CD4-positive, alpha-beta T cell (primary cell): Measurements from ENCODE around the gene LURAP1L. TPM values are rescaled to one million over a fixed set of nuclear protein-coding genes. Genes with fewer than 3 reads are reported as not detected.

Experiments used
- ATAC-seq: fragments of 200-7000 bp; cut with Tn5 transposase; one replicate; pipeline ENCODE4 v1.10.0; 2022; ENCODE audit warnings: mild to moderate bottlenecking; ENCODE audit not compliant: poor library complexity
- CTCF ChIA-PET: fragments of 350-600 bp; sonication (Branson Sonifier 250); formaldehyde crosslinking; loops from one replicate; lab custom pipeline; 2021; ENCODE audit warnings: antibody characterized with exemption, inconsistent platforms; lab: Charles Lee
- POLR2A ChIA-PET: fragments of 350-600 bp; sonication (Branson Sonifier 250); formaldehyde crosslinking; loops from one replicate; lab custom pipeline; 2021; ENCODE audit warnings: antibody characterized with exemption, inconsistent platforms; lab: Charles Lee
- DNase-seq, 14 experiments: peaks; one replicate each; pipeline ENCODE4 v3.0.0-alpha.2; 2013 to 2020; ENCODE audit warnings: mixed read lengths in 2 of 14
- H3K27ac ChIP-seq, 2 donors: one replicate each; pipeline versions ENCODE4 v1.5.1 to v1.7.0; 2013; ENCODE audit warnings: low read length in 2 of 2, low read depth in 1 of 2, mild to moderate bottlenecking in 1 of 2
- H3K27me3 ChIP-seq, 2 experiments: 1 replicate in 1 of 2; 2 replicates in 1 of 2; pipeline versions ENCODE4 v1.6.1 to v1.7.0; 2013; ENCODE audit warnings: low read length in 2 of 2, control low read depth in 1 of 2, mild to moderate bottlenecking in 1 of 2, moderate library complexity in 1 of 2; ENCODE audit not compliant: insufficient read depth in 2 of 2, control insufficient read depth in 1 of 2
- H3K36me3 ChIP-seq: one replicate; pipeline ENCODE4 v1.6.1; 2013; ENCODE audit warnings: low read length, control low read depth; ENCODE audit not compliant: insufficient read depth
- H3K4me1 ChIP-seq: one replicate; pipeline ENCODE4 v1.6.1; 2013; ENCODE audit warnings: low read length, control low read depth; ENCODE audit not compliant: insufficient read depth
- H3K4me3 ChIP-seq: one replicate; pipeline ENCODE4 v1.5.1; 2013; ENCODE audit warnings: mild to moderate bottlenecking, low read length, moderate library complexity
- H3K9me3 ChIP-seq, 2 experiments: 1 replicate in 1 of 2; 2 replicates in 1 of 2; pipeline versions ENCODE4 v1.6.1 to v1.7.0; 2013; ENCODE audit warnings: low read length in 2 of 2, mild to moderate bottlenecking in 2 of 2, control low read depth in 1 of 2, moderate library complexity in 1 of 2; ENCODE audit not compliant: control insufficient read depth in 1 of 2, insufficient read depth in 1 of 2
- H3K27ac Mint-ChIP-seq: one replicate; pipeline ENCODE4 v1.8.0; 2020; ENCODE audit warnings: mixed read lengths
- H3K27me3 Mint-ChIP-seq: one replicate; pipeline ENCODE4 v1.8.0; 2021; ENCODE audit warnings: mixed read lengths
- H3K36me3 Mint-ChIP-seq: one replicate; pipeline ENCODE4 v1.8.0; 2021; ENCODE audit warnings: low read depth, mixed read lengths
- H3K4me1 Mint-ChIP-seq: one replicate; pipeline ENCODE4 v1.8.0; 2021; ENCODE audit warnings: low read depth, mixed read lengths
- H3K4me3 Mint-ChIP-seq: one replicate; pipeline ENCODE4 v1.8.0; 2020; ENCODE audit warnings: mild to moderate bottlenecking, mixed read lengths
- H3K9me3 Mint-ChIP-seq: one replicate; pipeline ENCODE4 v1.8.0; 2020; ENCODE audit warnings: mixed read lengths
- CTCF ChIP-seq: fragments of 200-600 bp; IDR thresholded peaks from one replicate; pipeline ENCODE4 v1.8.0; 2022; ENCODE audit warnings: antibody characterized with exemption, mild to moderate bottlenecking
- intact Hi-C, 2 experiments: fragments of 100-400 bp; cut with DNase I in 1 of 2; cut with micrococcal nuclease in 1 of 2; formaldehyde crosslinking; loops; one replicate each; pipeline versions ENCODE4 v1.15.1 to v1.9.0; 2023 to 2025; cut with DNase I, micrococcal nuclease
- total RNA-seq, 174 experiments: library from RNA in 2 of 174; stranded (reverse) in 2 of 174; gene quantifications; one replicate each; pipeline ENCODE4 v1.2.3 and lab custom pipeline; 2021 to 2026

LURAP1L gene
- total RNA-seq, 2 experiments from 2014 or later: not detected

GRCh38 chr9:12815888-12816287 is 41.1 kb downstream of the LURAP1L start:
- Histone ChIP-seq H3K27me3 (no peaks in the 10 kb centered on the region), H3K27ac (no peak overlapping the region), H3K9me3 (peaks cover 0 to 12% of the 10 kb centered on the region in 2 experiments), H3K36me3 (no peaks in the 10 kb centered on the region), H3K4me1 (no peaks in the 10 kb centered on the region), H3K4me3 (no peak overlapping the region)
- intact Hi-C loops: no loop called here
- POLR2A ChIA-PET: no interaction called here
- ATAC-seq (no peak), DNase-seq (no peak)
- H3K36me3 Mint-ChIP-seq: no peaks in the 10 kb centered on the region
- CTCF ChIA-PET: no interaction called here
- H3K27ac Mint-ChIP-seq: no peak overlapping the region
- H3K4me1 Mint-ChIP-seq: no peaks in the 10 kb centered on the region
- TF ChIP-seq CTCF: no peak
- H3K9me3 Mint-ChIP-seq: peaks cover 13% of the 10 kb centered on the region
- H3K27me3 Mint-ChIP-seq: no peaks in the 10 kb centered on the region
- no peak overlapping the region for H3K4me3 Mint-ChIP-seq

GRCh38 chr9:12816656-12817101 is 41.9 kb downstream of the LURAP1L start:
- ChIA-PET CTCF (no interaction called here), POLR2A (no interaction called here)
- TF ChIP-seq CTCF: no peak
- Histone ChIP-seq H3K9me3 (peaks cover 0 to 16% of the 10 kb centered on the region in 2 experiments), H3K27ac (no peak overlapping the region), H3K4me3 (no peak overlapping the region), H3K4me1 (no peaks in the 10 kb centered on the region), H3K36me3 (no peaks in the 10 kb centered on the region), H3K27me3 (no peaks in the 10 kb centered on the region)
- Mint-ChIP-seq H3K36me3 (no peaks in the 10 kb centered on the region), H3K27me3 (no peaks in the 10 kb centered on the region), H3K4me3 (no peak overlapping the region), H3K4me1 (no peaks in the 10 kb centered on the region), H3K9me3 (peaks cover 11% of the 10 kb centered on the region), H3K27ac (no peak overlapping the region)
- no peak for DNase-seq
- intact Hi-C loops: no loop called here
- no peak for ATAC-seq

GRCh38 chr9:12817702-12818101 is 42.9 kb downstream of the LURAP1L start:
- ChIA-PET CTCF (no interaction called here), POLR2A (no interaction called here)
- no peak for TF ChIP-seq CTCF
- Histone ChIP-seq H3K4me1 (no peaks in the 10 kb centered on the region), H3K4me3 (no peak overlapping the region), H3K9me3 (peaks cover 0 to 16% of the 10 kb centered on the region in 2 experiments), H3K27ac (no peak overlapping the region), H3K36me3 (no peaks in the 10 kb centered on the region), H3K27me3 (no peaks in the 10 kb centered on the region)
- H3K27me3 Mint-ChIP-seq: no peaks in the 10 kb centered on the region
- no peak for DNase-seq
- no peaks in the 10 kb centered on the region for H3K4me1 Mint-ChIP-seq
- no peak overlapping the region for H3K27ac Mint-ChIP-seq
- no peak overlapping the region for H3K4me3 Mint-ChIP-seq
- no peak for ATAC-seq
- intact Hi-C loops: no loop called here
- no peaks in the 10 kb centered on the region for H3K36me3 Mint-ChIP-seq
- peaks cover 11% of the 10 kb centered on the region for H3K9me3 Mint-ChIP-seq
